Measurements from ENCODE around the gene EML6.

EML6 gene

GRCh38 chr2:54964816-54965215, 241.4 kb downstream of the EML6 start:
- DNase-seq (ENCODE audit: low read depth), result no peak

DNA sequence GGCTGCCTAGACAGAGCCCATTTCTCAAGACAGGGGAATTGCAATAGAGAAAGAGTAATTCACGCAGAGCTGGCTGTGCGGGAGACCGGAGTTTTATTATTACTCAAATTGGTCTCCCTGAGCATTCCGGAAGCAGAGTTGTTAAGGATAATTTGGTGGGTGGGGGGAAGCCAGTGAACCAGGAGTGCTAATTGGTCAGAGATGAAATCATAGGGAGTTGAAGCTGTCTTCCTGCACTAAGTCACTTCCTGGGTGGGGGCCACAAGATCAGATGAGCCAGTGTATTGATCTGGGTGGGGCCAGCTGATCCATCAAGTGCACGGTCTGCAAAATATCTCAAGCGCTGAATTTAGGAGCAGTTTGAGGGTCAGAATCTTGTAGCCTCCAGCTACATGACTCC, 242.0 kb downstream of the EML6 start:
- TF ChIP-seq POLR2A (IDR thresholded peaks at IDR 0.05; ENCODE audit: extremely low read depth, insufficient read length) (no peak), MAX (IDR thresholded peaks at IDR 0.05; ENCODE audit: low read depth, low read length) (no peak), MYC (IDR thresholded peaks at IDR 0.05; ENCODE audit: low read depth, low read length) (no peak)
- DNase-seq (ENCODE audit: low read depth), result no peak
- no peak overlapping the region for H3K4me3 ChIP-seq (ENCODE audit: low read depth, low read length)

More at GRCh38 chr2:54964816-54965215, 241.4 kb downstream of the EML6 start:
- H3K4me3 ChIP-seq (ENCODE audit: low read depth, low read length), result no peak overlapping the region
- TF ChIP-seq MYC (IDR thresholded peaks at IDR 0.05; ENCODE audit: low read depth, low read length) (no peak), MAX (IDR thresholded peaks at IDR 0.05; ENCODE audit: low read depth, low read length) (no peak), POLR2A (IDR thresholded peaks at IDR 0.05; ENCODE audit: extremely low read depth, insufficient read length) (no peak), CTCF (IDR thresholded peaks at IDR 0.05; ENCODE audit: low read depth, low read length) (no peak)

DNA sequence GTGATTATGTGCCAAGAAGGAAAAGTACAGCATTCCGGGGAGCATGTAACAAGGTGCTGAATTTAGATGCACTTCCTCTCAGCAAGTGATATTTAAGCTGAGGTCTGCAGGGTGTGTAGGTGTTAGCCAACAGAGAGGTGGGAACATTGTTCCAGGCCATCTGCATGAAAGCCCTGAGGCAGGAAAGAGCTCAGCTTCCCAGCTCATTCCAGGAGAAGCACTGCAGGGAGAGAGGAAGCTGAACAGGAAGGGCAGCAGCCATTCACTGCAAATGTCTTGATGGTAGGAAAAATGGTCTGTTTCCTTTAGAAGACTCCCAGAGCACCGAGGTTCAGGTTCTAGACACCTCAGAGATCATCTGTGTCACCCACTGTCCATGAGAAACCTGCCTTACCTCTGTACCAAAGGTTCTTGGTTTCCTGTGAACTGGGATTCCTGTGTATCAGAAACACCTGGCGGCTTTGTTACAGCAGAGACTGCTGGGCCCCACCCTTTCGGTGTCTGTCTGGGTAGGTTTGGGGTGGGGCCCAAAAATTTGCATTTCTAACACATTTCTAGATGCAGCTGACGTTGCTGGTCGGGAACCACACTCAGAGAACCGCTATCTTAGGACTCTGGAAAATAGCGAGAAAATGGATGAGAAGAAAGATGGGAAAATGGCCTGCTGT, 242.8 kb downstream of the EML6 start:
- DNase-seq (ENCODE audit: low read depth), result no peak
- H3K4me3 ChIP-seq (ENCODE audit: low read depth, low read length), result no peak overlapping the region
- TF ChIP-seq MAX (IDR thresholded peaks at IDR 0.05; ENCODE audit: low read depth, low read length), result no peak
- no peak for TF ChIP-seq CTCF (IDR thresholded peaks at IDR 0.05; ENCODE audit: low read depth, low read length)
- TF ChIP-seq MYC (IDR thresholded peaks at IDR 0.05; ENCODE audit: low read depth, low read length), result no peak
- no peak for TF ChIP-seq POLR2A (IDR thresholded peaks at IDR 0.05; ENCODE audit: extremely low read depth, insufficient read length)

GRCh38 chr2:54966837-54967236, 243.4 kb downstream of the EML6 start:
- no peak for DNase-seq (ENCODE audit: low read depth)
- TF ChIP-seq MYC (IDR thresholded peaks at IDR 0.05; ENCODE audit: low read depth, low read length) (no peak), CTCF (IDR thresholded peaks at IDR 0.05; ENCODE audit: low read depth, low read length) (no peak), MAX (IDR thresholded peaks at IDR 0.05; ENCODE audit: low read depth, low read length) (no peak), POLR2A (IDR thresholded peaks at IDR 0.05; ENCODE audit: extremely low read depth, insufficient read length) (no peak)

DNA sequence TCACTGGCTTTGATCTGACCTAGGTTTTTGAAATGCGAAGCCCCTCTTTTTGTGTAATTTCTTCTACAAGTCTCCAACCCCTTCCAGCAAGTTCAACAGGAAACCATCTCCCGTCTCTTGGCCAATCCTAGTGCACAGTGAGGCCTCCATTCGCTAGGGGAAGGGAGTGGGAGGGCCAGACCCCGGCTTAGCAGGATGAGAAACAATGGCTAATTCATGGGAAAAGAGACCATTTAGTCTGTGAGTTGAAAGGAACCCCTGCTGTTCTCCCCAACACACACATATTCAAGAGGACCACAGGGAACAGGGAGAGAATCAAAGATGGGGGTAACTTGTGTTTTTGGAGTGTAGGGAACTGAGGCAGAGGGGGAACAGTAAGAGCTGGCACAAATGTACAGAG, 243.8 kb downstream of the EML6 start:
- DNase-seq (ENCODE audit: low read depth), result no peak
- TF ChIP-seq CTCF (IDR thresholded peaks at IDR 0.05; ENCODE audit: low read depth, low read length), result no peak
- TF ChIP-seq POLR2A (IDR thresholded peaks at IDR 0.05; ENCODE audit: extremely low read depth, insufficient read length), result no peak
- no peak for TF ChIP-seq MAX (IDR thresholded peaks at IDR 0.05; ENCODE audit: low read depth, low read length)
- no peak for TF ChIP-seq MYC (IDR thresholded peaks at IDR 0.05; ENCODE audit: low read depth, low read length)
- no peak overlapping the region for H3K4me3 ChIP-seq (ENCODE audit: low read depth, low read length)

More at GRCh38 chr2:54966837-54967236, 243.4 kb downstream of the EML6 start:
- no peak overlapping the region for H3K4me3 ChIP-seq (ENCODE audit: low read depth, low read length)

DNA sequence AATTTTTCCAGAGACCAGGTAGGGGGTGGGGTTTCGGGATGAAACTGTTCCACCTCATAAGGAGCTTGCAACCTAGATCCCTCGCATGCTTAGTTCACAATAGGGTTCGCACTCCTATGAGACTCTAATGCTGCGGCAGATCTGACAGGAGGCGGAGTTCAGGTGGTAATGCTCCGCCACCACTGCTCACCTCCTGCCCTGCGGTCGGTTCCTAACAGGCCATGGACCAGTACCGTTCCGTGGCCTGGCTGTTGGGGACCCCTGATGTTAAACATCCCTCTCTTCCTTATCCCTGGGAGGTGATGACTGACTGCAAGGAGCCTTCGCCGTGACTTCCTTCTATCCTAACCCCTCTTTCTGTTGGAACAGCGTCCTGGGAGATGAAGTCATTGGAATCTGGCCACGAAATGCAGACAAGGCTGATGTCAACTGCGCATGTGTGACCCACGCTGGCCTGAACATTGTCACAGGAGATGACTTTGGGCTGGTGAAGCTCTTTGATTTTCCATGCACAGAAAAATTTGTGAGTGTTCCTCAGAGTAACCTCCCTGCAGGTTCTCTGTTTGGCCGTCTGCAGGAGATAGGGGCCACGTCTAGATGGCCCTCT, 244.4 kb downstream of the EML6 start:
- TF ChIP-seq CTCF (IDR thresholded peaks at IDR 0.05; ENCODE audit: low read depth, low read length), result no peak
- TF ChIP-seq POLR2A (IDR thresholded peaks at IDR 0.05; ENCODE audit: extremely low read depth, insufficient read length), result no peak
- TF ChIP-seq MYC (IDR thresholded peaks at IDR 0.05; ENCODE audit: low read depth, low read length), result no peak
- H3K4me3 ChIP-seq (ENCODE audit: low read depth, low read length), result no peak overlapping the region
- no peak for DNase-seq (ENCODE audit: low read depth)
